HepG2 (cell line): ENCODE measurements around the gene TUBA4A. TPM values are rescaled to one million over a fixed set of nuclear protein-coding genes. Genes with fewer than 3 reads are reported as not detected.
A peak's percentile ranks its signal among the peaks of the same experiment; 100 is the strongest.

Experiments
- E2F2 ChIP-seq: sonication (generic); formaldehyde crosslinking; IDR thresholded peaks from 2 replicates; pipeline ENCODE4 v1.4.0; 2020; ENCODE audit warnings: missing genetic modification reagents, borderline replicate concordance
- EEA1 ChIP-seq: sonication (generic); formaldehyde crosslinking; IDR thresholded peaks from 2 replicates; pipeline ENCODE4 v1.5.1; 2020; ENCODE audit warnings: mild to moderate bottlenecking, missing genetic modification reagents, borderline replicate concordance
- GMEB2 ChIP-seq: IDR thresholded peaks from 2 replicates; pipeline ENCODE4 v1.6.1; 2016; ENCODE audit warnings: missing biosample characterization, missing genetic modification reagents, low read depth
- HMGA1 ChIP-seq: sonication (generic); formaldehyde crosslinking; conservative IDR thresholded peaks from 2 replicates; pipeline ENCODE4 v1.4.0; 2020; ENCODE audit warnings: missing genetic modification reagents
- KDM2A ChIP-seq: sonication (generic); formaldehyde crosslinking; IDR thresholded peaks from 2 replicates; pipeline ENCODE4 v1.4.0; 2020; ENCODE audit warnings: low read depth, missing genetic modification reagents, borderline replicate concordance
- NAIF1 ChIP-seq: sonication (generic); formaldehyde crosslinking; IDR thresholded peaks from 2 replicates; pipeline ENCODE4 v1.5.0; 2020; ENCODE audit warnings: mild to moderate bottlenecking, missing genetic modification reagents, borderline replicate concordance
- NRL ChIP-seq: sonication (generic); formaldehyde crosslinking; IDR thresholded peaks from 2 replicates; pipeline ENCODE4 v1.5.0; 2020; ENCODE audit warnings: missing genetic modification reagents, mild to moderate bottlenecking, moderate library complexity, borderline replicate concordance
- RNF219 ChIP-seq: sonication (generic); formaldehyde crosslinking; IDR thresholded peaks from 2 replicates; pipeline ENCODE4 v1.5.0; 2020; ENCODE audit warnings: mild to moderate bottlenecking, missing genetic modification reagents
- SNAI1 ChIP-seq: sonication (generic); formaldehyde crosslinking; IDR thresholded peaks from 2 replicates; pipeline ENCODE4 v1.5.0; 2020; ENCODE audit warnings: mild to moderate bottlenecking, missing genetic modification reagents, borderline replicate concordance
- TCF7 ChIP-seq: sonication (generic); IDR thresholded peaks from 2 replicates; pipeline ENCODE4 v1.6.1; 2016; ENCODE audit warnings: antibody characterized with exemption, low read depth
- ZNF225 ChIP-seq: sonication (generic); formaldehyde crosslinking; IDR thresholded peaks from 2 replicates; pipeline ENCODE4 v1.4.0; 2020; ENCODE audit warnings: mild to moderate bottlenecking, missing genetic modification reagents
- ZNF274 ChIP-seq: sonication (generic); formaldehyde crosslinking; IDR thresholded peaks from 2 replicates; pipeline ENCODE4 v1.5.1; 2020; ENCODE audit warnings: mild to moderate bottlenecking, missing genetic modification reagents
- ZNF382 ChIP-seq: sonication (generic); formaldehyde crosslinking; IDR thresholded peaks from 2 replicates; pipeline ENCODE4 v1.5.0; 2020; ENCODE audit warnings: missing genetic modification reagents, mild to moderate bottlenecking, borderline replicate concordance
- ZNF547 ChIP-seq: sonication (generic); formaldehyde crosslinking; IDR thresholded peaks from 2 replicates; pipeline ENCODE4 v1.5.1; 2020; ENCODE audit warnings: mild to moderate bottlenecking, missing genetic modification reagents
- polyA plus RNA-seq, 8 experiments: library from polyadenylated mRNA; depleted of rRNA in 3 of 8; stranded (reverse) in 7 of 8; unstranded in 1 of 8; fragments of >200 nt; fragmentation: Illumina TruSeq in 4 of 8; extraction: Trizol in 4 of 8; gene quantifications; 2 replicates each; pipeline versions ENCODE4 v1.2.1 to v1.2.3, GENCODE V29; 2011 to 2016; ENCODE audit warnings: low read depth in 4 of 8, missing spikeins in 1 of 8, mixed read lengths in 1 of 8; ENCODE audit not compliant: insufficient read depth in 1 of 8
- total RNA-seq, 5 experiments: library from RNA; depleted of rRNA; stranded (reverse); fragments of >200 nt; fragmentation: Illumina TruSeq; extraction: Trizol; gene quantifications; 2 replicates each; pipeline ENCODE4 v1.2.3, GENCODE V29; 2016; ENCODE audit warnings: low read depth in 1 of 5
- TF ChIP-seq, protein P1 (sequence below): sonication (generic); formaldehyde crosslinking; IDR thresholded peaks from 2 replicates; pipeline ENCODE4 v1.5.0; 2020; ENCODE audit warnings: mild to moderate bottlenecking, missing genetic modification reagents
- TF ChIP-seq, protein P2 (sequence below): sonication (generic); formaldehyde crosslinking; IDR thresholded peaks from 2 replicates; pipeline ENCODE4 v1.4.0; 2020; ENCODE audit warnings: missing genetic modification reagents, borderline replicate concordance

The TUBA4A gene
- total and polyA plus RNA-seq, 2 of the 13 experiments (the other 11 are each of a cell fraction or from before 2014, with no cell fraction given): 1.3 to 12.7 TPM

DNA sequence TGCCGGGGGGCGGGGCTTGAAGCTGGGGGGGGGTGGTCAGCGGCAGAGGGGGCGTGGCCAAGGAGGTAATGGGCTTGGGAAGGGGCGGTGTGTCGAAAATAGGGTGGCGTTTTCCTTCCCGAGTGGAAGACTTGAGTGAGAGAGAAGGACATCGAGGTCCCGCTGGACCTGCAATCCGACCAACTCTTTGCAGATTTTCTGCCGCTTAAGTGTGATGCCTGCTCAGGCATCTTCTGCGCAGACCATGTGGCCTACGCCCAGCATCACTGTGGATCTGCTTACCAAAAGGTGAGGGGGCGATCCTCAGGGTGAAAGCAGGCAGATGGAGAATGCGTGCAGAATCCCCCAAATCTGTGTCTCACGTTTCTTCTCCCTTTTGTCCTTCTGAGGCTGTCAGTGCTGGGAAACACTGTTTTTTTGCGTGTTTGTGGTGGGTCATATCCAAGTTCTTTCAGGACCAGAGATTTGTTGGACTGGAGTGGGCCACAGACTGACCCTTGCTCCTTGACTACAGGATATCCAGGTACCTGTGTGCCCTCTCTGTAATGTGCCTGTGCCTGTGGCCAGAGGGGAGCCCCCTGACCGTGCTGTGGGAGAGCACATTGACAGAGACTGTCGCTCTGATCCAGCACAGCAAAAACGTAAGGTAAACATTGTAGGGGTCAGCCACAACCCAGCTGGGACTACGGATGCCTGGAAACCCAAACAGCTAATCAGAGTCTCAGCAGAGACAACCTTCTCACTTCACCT lies 46.4 kb downstream of the TUBA4A start (continued):
- no peak for TF ChIP-seq RNF219 (CRISPR knock-in tag)
- 0 out of 2 replicates have a peak, but pooled peaks have one; percentile 15 for TF ChIP-seq EEA1 (CRISPR knock-in tag)
- no peak for TF ChIP-seq GMEB2 (CRISPR knock-in tag)
- peak; percentile 53; the same call in 1 of the 2 replicates for TF ChIP-seq ZNF225 (CRISPR knock-in tag)
- TF ChIP-seq, protein P1, sequence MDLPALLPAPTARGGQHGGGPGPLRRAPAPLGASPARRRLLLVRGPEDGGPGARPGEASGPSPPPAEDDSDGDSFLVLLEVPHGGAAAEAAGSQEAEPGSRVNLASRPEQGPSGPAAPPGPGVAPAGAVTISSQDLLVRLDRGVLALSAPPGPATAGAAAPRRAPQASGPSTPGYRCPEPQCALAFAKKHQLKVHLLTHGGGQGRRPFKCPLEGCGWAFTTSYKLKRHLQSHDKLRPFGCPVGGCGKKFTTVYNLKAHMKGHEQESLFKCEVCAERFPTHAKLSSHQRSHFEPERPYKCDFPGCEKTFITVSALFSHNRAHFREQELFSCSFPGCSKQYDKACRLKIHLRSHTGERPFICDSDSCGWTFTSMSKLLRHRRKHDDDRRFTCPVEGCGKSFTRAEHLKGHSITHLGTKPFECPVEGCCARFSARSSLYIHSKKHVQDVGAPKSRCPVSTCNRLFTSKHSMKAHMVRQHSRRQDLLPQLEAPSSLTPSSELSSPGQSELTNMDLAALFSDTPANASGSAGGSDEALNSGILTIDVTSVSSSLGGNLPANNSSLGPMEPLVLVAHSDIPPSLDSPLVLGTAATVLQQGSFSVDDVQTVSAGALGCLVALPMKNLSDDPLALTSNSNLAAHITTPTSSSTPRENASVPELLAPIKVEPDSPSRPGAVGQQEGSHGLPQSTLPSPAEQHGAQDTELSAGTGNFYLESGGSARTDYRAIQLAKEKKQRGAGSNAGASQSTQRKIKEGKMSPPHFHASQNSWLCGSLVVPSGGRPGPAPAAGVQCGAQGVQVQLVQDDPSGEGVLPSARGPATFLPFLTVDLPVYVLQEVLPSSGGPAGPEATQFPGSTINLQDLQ (CRISPR knock-in tag): 0 out of 2 replicates have a peak, but pooled peaks have one; percentile 9
- TF ChIP-seq NAIF1 (CRISPR knock-in tag): no peak
- no peak for TF ChIP-seq TCF7
- TF ChIP-seq E2F2: no peak
- no peak; the same call in 1 of the 2 replicates for TF ChIP-seq KDM2A
- no peak for TF ChIP-seq ZNF382 (CRISPR knock-in tag)
- TF ChIP-seq, protein P2, sequence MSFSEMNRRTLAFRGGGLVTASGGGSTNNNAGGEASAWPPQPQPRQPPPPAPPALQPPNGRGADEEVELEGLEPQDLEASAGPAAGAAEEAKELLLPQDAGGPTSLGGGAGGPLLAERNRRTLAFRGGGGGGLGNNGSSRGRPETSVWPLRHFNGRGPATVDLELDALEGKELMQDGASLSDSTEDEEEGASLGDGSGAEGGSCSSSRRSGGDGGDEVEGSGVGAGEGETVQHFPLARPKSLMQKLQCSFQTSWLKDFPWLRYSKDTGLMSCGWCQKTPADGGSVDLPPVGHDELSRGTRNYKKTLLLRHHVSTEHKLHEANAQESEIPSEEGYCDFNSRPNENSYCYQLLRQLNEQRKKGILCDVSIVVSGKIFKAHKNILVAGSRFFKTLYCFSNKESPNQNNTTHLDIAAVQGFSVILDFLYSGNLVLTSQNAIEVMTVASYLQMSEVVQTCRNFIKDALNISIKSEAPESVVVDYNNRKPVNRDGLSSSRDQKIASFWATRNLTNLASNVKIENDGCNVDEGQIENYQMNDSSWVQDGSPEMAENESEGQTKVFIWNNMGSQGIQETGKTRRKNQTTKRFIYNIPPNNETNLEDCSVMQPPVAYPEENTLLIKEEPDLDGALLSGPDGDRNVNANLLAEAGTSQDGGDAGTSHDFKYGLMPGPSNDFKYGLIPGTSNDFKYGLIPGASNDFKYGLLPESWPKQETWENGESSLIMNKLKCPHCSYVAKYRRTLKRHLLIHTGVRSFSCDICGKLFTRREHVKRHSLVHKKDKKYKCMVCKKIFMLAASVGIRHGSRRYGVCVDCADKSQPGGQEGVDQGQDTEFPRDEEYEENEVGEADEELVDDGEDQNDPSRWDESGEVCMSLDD (CRISPR knock-in tag): no peak
- peak; percentile 37; the same call in 1 of the 2 replicates for TF ChIP-seq NRL (CRISPR knock-in tag)
- TF ChIP-seq ZNF547: no peak
- TF ChIP-seq SNAI1 (CRISPR knock-in tag): 0 out of 2 replicates have a peak, but pooled peaks have one; percentile 75
- TF ChIP-seq HMGA1 (CRISPR knock-in tag): no peak
- TF ChIP-seq ZNF274 (CRISPR knock-in tag): peak; percentile 39; the same call in 1 of the 2 replicates
